DMS153 treated with DMSO at 0.1 percent for 48 hours (cell line): ENCODE data around the gene TESK1.
"Not testable (repeated sequence)": the region's sequence is repeated elsewhere in the genome, so short reads cannot be mapped to it uniquely, and the experiment has no call there.

ENCODE experiments used
- DNase-seq: peaks from one replicate; lab custom pipeline; 2025; ENCODE audit not compliant: unreplicated experiment; lab: John Stamatoyannopoulos, UW

The TESK1 gene

DNA sequence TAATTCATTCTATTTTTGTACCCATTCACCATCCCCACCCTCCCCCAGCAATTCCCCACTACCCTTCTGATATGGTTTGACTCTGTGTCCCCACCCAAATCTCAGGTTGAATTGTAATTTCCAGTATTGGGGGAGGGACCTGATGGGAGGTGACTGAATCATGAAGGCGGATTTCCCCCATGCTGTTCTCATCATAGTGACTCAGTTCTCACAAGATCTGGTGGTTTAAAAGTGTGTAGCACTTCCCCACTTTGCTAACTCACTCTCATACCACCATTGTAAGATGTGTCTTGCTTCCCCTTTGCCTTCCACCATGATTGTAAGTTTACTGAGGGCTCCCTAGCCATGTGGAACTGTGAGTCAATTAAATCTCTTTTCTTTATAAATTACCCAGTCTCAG, 25.9 kb upstream of the TESK1 start:
- no peak for DNase-seq

DNA sequence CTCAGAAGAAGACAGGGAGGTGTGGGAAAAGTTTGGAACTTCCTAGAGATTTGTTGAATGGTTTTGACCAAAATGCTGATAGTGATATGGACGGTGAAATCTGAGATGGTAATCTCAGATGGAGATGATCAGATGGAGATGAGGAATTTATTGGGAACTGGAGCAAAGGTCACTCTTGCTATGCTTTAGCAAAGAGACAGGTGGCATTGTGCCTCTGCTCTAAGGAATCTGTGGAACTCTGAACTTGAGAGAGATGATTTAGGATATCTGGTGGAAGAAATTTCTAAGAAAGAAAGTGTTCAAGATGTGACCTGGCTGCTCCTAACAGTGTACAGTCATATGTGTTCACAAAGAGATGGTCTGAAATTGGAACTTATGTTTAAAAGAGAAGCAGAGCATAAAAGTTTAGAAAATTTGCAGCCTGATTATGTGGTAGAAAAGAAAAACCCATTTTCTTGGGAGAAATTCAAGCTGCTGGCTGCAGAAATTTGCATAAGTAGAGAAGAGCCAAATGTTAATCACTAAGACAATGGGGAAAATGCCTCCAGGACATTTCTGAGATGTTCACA, 25.3 kb upstream of the TESK1 start:
- not testable (repeated sequence) for DNase-seq

DNA sequence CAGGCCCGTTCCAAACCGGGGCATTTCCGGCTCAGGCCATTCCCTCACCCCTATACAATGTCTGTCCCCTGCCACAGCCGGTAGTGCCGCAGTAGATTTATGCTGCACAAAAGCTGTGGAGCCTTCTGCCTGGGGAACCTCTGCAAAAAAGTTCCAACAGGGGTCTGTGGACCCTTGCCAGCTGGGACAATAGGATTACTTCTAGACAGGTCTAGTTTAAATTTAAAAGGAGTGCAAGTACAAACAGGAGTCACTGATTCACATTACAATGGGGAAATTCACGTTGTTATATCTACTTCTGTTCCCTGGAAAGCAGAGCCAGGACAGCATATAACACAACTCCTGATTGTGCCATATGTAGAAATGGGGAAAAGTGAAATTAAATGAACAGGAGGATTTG, 21.5 kb upstream of the TESK1 start:
- DNase-seq = not testable (repeated sequence)

- not testable (repeated sequence) for DNase-seq
Observed at GRCh38 chr9:35584681-35585080, 20.4 kb upstream of the TESK1 start.

- DNase-seq = not testable (repeated sequence)
Observed at GRCh38 chr9:35588506-35588905, 16.6 kb upstream of the TESK1 start.

GRCh38 chr9:35593581-35593980, 11.5 kb upstream of the TESK1 start:
- DNase-seq = no peak

DNA sequence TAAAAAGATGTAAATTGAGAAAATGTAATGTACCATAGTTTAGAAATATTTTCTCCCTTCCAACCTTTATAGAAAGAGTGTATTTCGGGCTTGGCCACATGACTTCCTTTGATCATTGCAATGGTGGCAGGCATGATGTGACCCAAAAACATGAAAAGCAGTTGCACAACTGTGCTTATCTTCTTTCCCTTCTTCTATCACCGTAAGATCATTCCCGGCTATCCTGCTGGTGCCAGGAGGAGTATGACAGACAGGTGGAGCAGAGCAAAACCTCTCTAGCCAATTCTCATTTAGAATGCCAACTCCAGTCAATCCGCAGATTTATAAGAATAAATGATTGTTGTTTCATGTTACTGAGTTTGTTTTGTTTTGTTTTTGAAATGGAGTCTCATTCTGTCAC, 10.6 kb upstream of the TESK1 start:
- DNase-seq = no peak

DNA sequence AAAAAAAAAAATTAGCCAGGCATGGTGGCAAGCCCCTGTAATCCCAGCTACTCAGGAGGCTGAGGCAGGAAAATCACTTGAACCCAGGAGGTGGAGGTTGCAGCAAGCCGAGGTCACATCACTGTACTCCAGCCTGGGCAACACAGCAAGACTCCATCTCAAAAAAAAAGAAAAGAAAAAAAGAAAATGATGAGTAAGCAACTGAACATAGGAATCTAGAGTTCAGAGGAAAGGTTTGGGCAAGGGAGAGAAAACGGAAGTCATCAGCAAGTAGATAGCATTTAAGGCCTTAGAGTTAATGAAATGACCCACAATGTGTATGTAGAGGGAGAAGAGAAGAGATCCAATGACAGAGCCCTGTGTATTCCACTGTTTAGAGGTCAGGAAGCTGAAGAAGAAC, 8.2 kb upstream of the TESK1 start:
- DNase-seq = not testable (repeated sequence)

DNA sequence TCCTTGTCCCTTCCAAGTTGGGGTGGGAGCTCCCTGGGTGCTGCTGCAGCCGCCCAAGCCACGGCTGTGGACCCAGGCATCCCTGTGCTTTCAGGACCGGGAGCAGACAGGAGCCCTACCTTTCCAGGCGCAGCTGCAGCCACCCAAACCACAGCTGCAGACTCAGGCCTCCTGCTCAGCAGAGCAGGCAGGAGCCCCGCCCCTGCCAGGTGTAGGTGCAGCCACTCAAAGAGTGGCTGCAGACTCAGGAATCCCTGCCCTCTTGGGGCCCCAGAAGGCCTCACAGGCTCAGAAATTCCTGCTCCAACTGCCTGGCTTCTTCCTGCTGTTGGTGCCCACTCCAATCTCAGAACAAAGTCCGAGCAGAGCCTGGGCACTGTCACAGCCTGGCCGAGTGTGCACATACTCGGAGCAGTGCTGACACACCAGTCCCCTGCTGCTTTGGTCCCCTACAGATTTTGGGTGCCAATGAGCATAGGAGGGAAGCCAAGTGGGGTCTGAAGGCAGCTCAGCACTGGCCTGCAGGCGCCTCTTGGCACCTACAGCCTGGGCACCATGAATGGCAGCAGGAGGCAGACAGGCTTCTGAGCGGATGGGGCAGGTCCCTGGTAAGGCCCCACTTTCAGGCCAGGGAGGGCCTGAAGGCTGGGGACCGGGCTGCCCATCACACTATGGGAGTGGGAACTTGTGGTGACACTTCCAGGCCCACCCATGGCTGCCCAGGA, 6.0 kb upstream of the TESK1 start:
- no peak for DNase-seq

DNA sequence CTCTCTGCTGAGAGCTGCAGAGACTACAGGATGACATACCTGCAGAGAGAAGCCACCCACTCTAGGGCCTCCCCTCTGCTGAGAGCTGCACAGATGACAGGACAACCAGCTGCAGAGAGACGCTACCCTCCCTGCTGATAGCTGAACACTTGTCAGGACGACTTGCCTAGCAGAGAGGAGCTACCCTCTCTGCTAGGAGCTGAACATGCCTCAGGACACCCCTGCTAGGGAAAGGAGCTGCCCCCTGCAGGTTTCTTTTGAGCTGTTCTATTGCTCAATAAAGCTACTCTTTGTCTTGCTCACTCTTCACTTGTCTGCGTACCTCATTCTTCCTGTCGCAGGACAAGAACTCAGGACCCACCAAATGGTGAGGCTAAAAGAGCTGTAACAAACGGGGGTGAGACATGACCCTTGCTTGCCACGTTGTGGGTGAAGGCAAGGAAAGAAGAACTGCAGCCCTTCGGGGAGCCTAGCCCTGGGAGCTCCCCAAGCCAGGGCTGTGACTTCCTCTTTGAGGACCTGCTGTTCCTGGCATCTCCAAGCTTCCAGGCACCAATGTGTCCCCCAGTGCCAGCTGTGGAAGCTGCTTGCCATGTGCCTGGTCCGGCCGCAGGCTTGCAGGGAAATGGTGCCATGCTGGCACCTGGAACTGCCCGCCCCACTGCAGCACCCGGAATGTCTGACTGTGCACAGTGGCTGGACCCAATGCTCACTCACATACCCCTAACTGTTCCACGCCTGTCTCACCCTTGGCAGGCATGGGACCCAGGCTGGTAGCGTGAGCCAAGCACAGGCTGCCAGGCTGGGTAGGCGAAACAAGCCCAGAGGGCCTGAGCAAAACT, 5.1 kb upstream of the TESK1 start:
- no peak for DNase-seq

- DNase-seq = no peak
Observed at GRCh38 chr9:35603506-35603985, 1.5 kb upstream of the TESK1 start.

DNA sequence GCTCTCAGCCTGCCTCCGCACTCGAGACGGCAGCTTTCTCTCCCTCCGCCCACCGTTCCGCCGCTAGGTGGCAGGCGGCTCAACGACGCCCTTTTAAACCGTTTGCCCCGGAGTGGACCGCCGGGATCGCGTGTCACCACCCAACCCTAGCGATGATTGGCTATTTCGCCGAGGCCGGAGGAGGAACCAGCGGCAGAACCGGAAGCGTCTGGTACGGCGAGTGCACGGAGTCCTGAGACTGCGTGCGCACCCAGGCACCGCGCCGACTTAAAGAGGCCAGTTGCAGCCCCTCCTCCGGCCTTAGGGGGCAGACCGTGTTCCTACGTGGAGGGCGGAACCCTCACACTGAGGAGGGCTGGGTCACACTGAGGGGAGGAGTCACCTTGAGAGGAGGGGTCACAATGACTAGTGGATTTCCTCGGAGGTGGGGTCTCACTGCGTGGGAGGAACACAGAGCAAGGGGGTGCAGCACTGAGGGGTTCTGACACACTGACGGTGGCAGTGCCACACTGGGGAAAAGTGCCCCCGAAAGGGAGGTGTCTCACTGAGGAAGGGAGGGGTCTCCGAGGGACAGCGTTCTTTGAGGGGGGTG, 980 bp upstream of the TESK1 start:
- DNase-seq = peak; percentile 97

DNA sequence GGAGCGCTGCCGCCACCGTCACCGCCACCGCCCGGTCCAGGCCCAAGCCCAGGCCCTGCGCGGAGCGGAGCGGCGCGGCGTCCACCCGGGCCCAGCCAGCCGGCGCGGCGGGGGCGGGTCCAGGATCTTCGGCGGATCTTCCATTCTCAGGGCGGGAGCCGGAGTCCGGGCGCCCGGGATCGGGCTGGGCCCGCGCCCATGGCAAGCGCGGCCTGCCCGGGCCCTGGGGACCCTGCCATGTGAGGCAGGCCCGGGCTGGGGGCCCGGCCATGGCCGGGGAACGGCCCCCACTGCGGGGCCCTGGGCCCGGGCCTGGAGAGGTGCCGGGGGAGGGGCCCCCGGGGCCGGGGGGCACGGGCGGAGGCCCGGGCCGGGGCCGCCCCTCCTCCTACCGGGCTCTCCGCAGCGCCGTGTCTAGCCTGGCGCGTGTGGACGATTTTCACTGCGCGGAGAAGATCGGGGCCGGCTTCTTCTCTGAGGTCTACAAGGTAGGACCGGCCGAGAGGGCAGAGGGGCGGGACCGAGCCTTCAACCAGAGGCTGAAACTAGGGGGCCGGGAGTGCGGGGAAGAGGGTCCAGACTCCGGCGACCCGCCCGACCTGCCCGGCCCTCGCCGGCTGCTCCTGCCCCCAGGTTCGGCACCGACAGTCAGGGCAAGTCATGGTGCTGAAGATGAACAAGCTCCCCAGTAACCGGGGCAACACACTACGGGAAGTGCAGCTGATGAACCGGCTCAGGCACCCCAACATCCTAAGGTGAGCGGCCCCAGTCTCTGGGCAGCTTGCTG, 482 bp downstream of the TESK1 start:
- no peak for DNase-seq

GRCh38 chr9:35606138-35606504, 1.1 kb downstream of the TESK1 start:
- DNase-seq = no peak

DNA sequence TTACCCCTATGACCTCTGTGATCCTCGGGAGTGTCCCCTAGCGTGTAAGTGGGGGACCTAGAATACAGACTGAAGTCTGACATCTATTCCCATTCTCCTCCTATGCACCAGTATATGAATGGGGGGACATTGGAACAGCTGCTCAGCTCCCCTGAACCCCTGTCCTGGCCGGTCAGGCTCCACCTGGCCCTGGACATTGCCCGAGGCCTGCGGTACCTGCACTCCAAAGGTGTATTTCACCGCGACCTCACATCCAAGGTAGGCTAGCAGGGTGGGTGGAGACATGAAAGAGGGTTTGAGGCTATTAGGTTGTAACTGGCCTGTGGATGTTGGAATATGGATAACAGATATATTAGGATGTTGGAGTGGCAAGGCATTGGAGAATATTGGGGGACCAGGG, 1.7 kb downstream of the TESK1 start:
- DNase-seq = no peak

DNA sequence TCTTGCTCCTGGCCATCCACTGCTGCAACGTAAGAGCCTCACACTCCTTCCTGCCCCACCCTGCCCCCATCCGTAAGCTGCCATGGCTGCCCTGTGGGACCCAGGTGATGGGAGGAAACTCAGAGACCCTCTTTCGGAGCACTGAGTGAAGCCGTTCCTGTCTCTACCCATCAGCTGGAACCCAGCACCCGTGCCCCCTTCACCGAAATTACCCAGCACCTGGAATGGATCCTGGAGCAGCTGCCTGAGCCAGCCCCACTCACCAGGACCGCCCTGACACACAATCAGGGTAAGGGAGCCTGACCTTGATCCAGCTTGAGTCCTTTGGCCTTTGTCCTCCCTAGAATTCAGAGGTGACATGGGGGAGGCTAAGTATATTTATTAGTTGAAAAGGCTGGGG, 3.2 kb downstream of the TESK1 start:
- no peak for DNase-seq

GRCh38 chr9:35609001-35609819, 4.1 kb downstream of the TESK1 start:
- no peak for DNase-seq

- no peak for DNase-seq
Observed at GRCh38 chr9:35609820-35610163, 4.7 kb downstream of the TESK1 start.

GRCh38 chr9:35611230-35611797, 6.3 kb downstream of the TESK1 start:
- no peak for DNase-seq

DNA sequence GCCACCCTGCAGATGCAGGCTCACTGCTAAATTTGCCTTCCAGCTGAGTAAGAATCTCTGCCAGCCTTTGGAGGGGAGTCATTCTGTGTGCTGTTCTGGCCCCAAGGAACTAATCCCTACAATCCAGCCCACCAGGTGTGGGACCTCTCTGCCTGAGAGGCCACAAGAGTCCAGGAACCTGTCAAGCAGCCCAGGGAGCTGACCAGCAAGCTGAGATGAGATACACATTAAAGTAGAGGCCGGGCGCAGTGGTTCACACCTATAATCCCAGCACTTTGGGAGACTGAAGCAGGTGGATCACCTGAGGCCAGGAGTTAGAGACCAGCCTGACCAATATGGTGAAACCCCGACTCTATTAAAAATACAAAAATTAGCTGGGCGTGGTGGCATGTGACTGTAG, 7.0 kb downstream of the TESK1 start:
- DNase-seq = not testable (repeated sequence)
